Subcutaneous adipose tissue (tissue), 4 donors: ENCODE data around the gene SLC13A1. TPM values are rescaled to one million over a fixed set of nuclear protein-coding genes. Genes with fewer than 3 reads are reported as not detected.

Experiments used
- CTCF ChIP-seq: fragments of 450-650 bp; IDR thresholded peaks from one replicate; pipeline ENCODE4 v1.5.1; 2016; ENCODE audit warnings: low read depth, mild to moderate bottlenecking, control low read depth, antibody characterized with exemption, moderate library complexity
- total RNA-seq, 4 donors: library from RNA; depleted of rRNA; stranded (reverse); fragments of >200 nt; gene quantifications; one replicate each; pipeline ENCODE4 v1.1.0, GENCODE V29; 2016

The SLC13A1 gene
- total RNA-seq, 4 donors from 2014 or later = not detected

GRCh38 chr7:123143252-123144006 lies 56.3 kb downstream of the SLC13A1 start:
- no peak for TF ChIP-seq CTCF

GRCh38 chr7:123140561-123140960 lies 59.2 kb downstream of the SLC13A1 start:
- no peak for TF ChIP-seq CTCF

GRCh38 chr7:123135960-123136359 lies 63.8 kb downstream of the SLC13A1 start:
- no peak for TF ChIP-seq CTCF

- no peak for TF ChIP-seq CTCF
These were observed 65.8 kb downstream of the SLC13A1 start for GRCh38 chr7:123133924-123134323.

GRCh38 chr7:123131961-123132360 lies 67.8 kb downstream of the SLC13A1 start:
- TF ChIP-seq CTCF = no peak

GRCh38 chr7:123131556-123131955 lies 68.2 kb downstream of the SLC13A1 start:
- no peak for TF ChIP-seq CTCF

GRCh38 chr7:123131140-123131539 lies 68.6 kb downstream of the SLC13A1 start:
- no peak for TF ChIP-seq CTCF
